Hepatocyte (in vitro differentiated cells): ENCODE data around the gene XPNPEP1. TPM values are rescaled to one million over a fixed set of nuclear protein-coding genes. Genes with fewer than 3 reads are reported as not detected.

Experiments used
- DNase-seq: peaks from one replicate; pipeline ENCODE4 v3.0.0-alpha.2; 2016; ENCODE audit warnings: low spot score
- H2AFZ ChIP-seq: fragments of 200-600 bp; sonication (generic); 2 replicates; pipeline ENCODE4 v1.6.0; 2016; ENCODE audit warnings: antibody characterized with exemption, mild to moderate bottlenecking
- H3K27ac ChIP-seq: fragments of 200-600 bp; sonication (generic); 2 replicates; pipeline ENCODE4 v1.5.1; 2016; ENCODE audit warnings: mild to moderate bottlenecking
- H3K27me3 ChIP-seq: fragments of 200-600 bp; sonication (generic); 2 replicates; pipeline ENCODE4 v1.6.1; 2016
- H3K36me3 ChIP-seq: fragments of 200-600 bp; sonication (generic); replicated peaks from 2 replicates; pipeline ENCODE4 v1.5.1; 2016; ENCODE audit warnings: low read depth; ENCODE audit not compliant: insufficient read depth
- H3K4me1 ChIP-seq: fragments of 200-600 bp; sonication (generic); 2 replicates; pipeline ENCODE4 v1.5.1; 2016; ENCODE audit warnings: mild to moderate bottlenecking, moderate library complexity; ENCODE audit not compliant: insufficient read depth
- H3K4me2 ChIP-seq: fragments of 200-600 bp; sonication (generic); 2 replicates; pipeline ENCODE4 v1.6.0; 2016
- H3K4me3 ChIP-seq: fragments of 200-600 bp; sonication (generic); 2 replicates; pipeline ENCODE4 v1.5.1; 2016; ENCODE audit warnings: mild to moderate bottlenecking
- H3K79me2 ChIP-seq: fragments of 200-600 bp; sonication (generic); 2 replicates; pipeline ENCODE4 v1.6.0; 2017; ENCODE audit warnings: mild to moderate bottlenecking
- H3K9me2 ChIP-seq: fragments of 200-600 bp; sonication (generic); replicated peaks from 2 replicates; pipeline ENCODE4 v1.6.0; 2017; ENCODE audit warnings: mild to moderate bottlenecking; ENCODE audit not compliant: insufficient read depth
- H3K9me3 ChIP-seq: fragments of 200-600 bp; sonication (generic); 2 replicates; pipeline ENCODE4 v1.5.1; 2016; ENCODE audit warnings: low read depth, mild to moderate bottlenecking
- H4K20me1 ChIP-seq: fragments of 200-600 bp; sonication (generic); 2 replicates; pipeline ENCODE4 v1.6.0; 2016; ENCODE audit warnings: mild to moderate bottlenecking; ENCODE audit not compliant: insufficient read depth, poor library complexity, severe bottlenecking
- CTCF ChIP-seq: fragments of 200-600 bp; sonication (generic); IDR thresholded peaks from 2 replicates; pipeline ENCODE4 v1.5.1; 2016; ENCODE audit warnings: antibody characterized with exemption, mild to moderate bottlenecking; ENCODE audit not compliant: poor library complexity
- EZH2 ChIP-seq: fragments of 200-600 bp; sonication (generic); IDR thresholded peaks from 2 replicates; pipeline ENCODE4 v1.6.1; 2016; ENCODE audit warnings: antibody characterized with exemption, mild to moderate bottlenecking, borderline replicate concordance
- EZH2phosphoT487 ChIP-seq: fragments of 200-600 bp; sonication (generic); IDR thresholded peaks from one replicate; pipeline ENCODE4 v1.6.1; 2018; ENCODE audit warnings: antibody characterized with exemption, mild to moderate bottlenecking, low read depth, moderate library complexity; ENCODE audit not compliant: unreplicated experiment, severe bottlenecking
- WGBS: methylation state at CpG from one replicate; pipeline ENCODE4 v1.1.6; 2016; ENCODE audit warnings: low lambda C conversion rate; ENCODE audit errors: missing lambda C conversion rate; 5-methylcytosine and 5-hydroxymethylcytosine counted together
- polyA plus RNA-seq: library from polyadenylated mRNA; unstranded; fragments of >200 nt; fragmentation: Nextera tagmentation; extraction: Ambion mirVana; gene quantifications from 2 replicates; pipeline ENCODE4 v1.2.1, GENCODE V29; 2016
- total RNA-seq: library from RNA; depleted of rRNA; stranded (reverse); fragments of >200 nt; gene quantifications from 2 replicates; pipeline ENCODE4 v1.2.3, GENCODE V29; 2014

XPNPEP1 gene
- total and polyA plus RNA-seq, 2 experiments from 2014 or later = 55.5 to 99.4 TPM

GRCh38 chr10:109838592-109839244, 84.6 kb downstream of the XPNPEP1 start:
- Histone ChIP-seq H3K4me2 (no peak overlapping the region), H3K36me3 (no peaks in the 10 kb centered on the region), H3K9me3 (no peaks in the 10 kb centered on the region), H3K27ac (no peak overlapping the region), H2AFZ (no peak overlapping the region), H3K4me1 (no peaks in the 10 kb centered on the region), H3K27me3 (no peaks in the 10 kb centered on the region), H3K4me3 (no peak overlapping the region), H3K9me2 (no peaks in the 10 kb centered on the region), H3K79me2 (no peaks in the 10 kb centered on the region), H4K20me1 (no peaks in the 10 kb centered on the region)
- no peak for DNase-seq
- 90% methylated on average over 7 of the region's 7 CpGs for WGBS
- TF ChIP-seq CTCF (no peak), EZH2phosphoT487 (no peak)

- DNase-seq = no peak
- Histone ChIP-seq H2AFZ (no peak overlapping the region), H3K4me2 (no peak overlapping the region), H3K27ac (no peak overlapping the region), H3K4me1 (no peaks in the 10 kb centered on the region), H3K9me2 (no peaks in the 10 kb centered on the region), H4K20me1 (no peaks in the 10 kb centered on the region), H3K9me3 (no peaks in the 10 kb centered on the region), H3K36me3 (no peaks in the 10 kb centered on the region), H3K4me3 (no peak overlapping the region), H3K27me3 (no peaks in the 10 kb centered on the region), H3K79me2 (no peaks in the 10 kb centered on the region)
- WGBS = 67% methylated on average over 4 of the region's 4 CpGs
- no peak for TF ChIP-seq EZH2phosphoT487
- TF ChIP-seq EZH2 = no peak
- no peak for TF ChIP-seq CTCF
These were observed 85.9 kb downstream of the XPNPEP1 start for GRCh38 chr10:109837384-109837783.

- 71% methylated on average over 1 of the region's 1 CpG for WGBS
- H2AFZ ChIP-seq = no peak overlapping the region
These were observed 88.1 kb downstream of the XPNPEP1 start for GRCh38 chr10:109835257-109835656.

More at GRCh38 chr10:109835257-109835656, 88.1 kb downstream of the XPNPEP1 start:
- no peaks in the 10 kb centered on the region for H3K79me2 ChIP-seq
- H3K27me3 ChIP-seq = no peaks in the 10 kb centered on the region
- H3K4me2 ChIP-seq = no peak overlapping the region
- H4K20me1 ChIP-seq = no peaks in the 10 kb centered on the region
- DNase-seq = no peak
- no peak overlapping the region for H3K27ac ChIP-seq
- H3K4me3 ChIP-seq = no peak overlapping the region
- no peaks in the 10 kb centered on the region for H3K9me2 ChIP-seq
- H3K4me1 ChIP-seq = no peaks in the 10 kb centered on the region
- TF ChIP-seq CTCF (no peak), EZH2phosphoT487 (no peak), EZH2 (no peak)
- no peaks in the 10 kb centered on the region for H3K9me3 ChIP-seq
- no peaks in the 10 kb centered on the region for H3K36me3 ChIP-seq
